Activated CD8-positive, alpha-beta memory T cell treated with anti-CD3 and anti-CD28 coated beads, Interleukin-2, amount 50 U/mL, for 1 hour (primary cell): ENCODE measurements around the gene EIF4G1.

Source experiments
- DNase-seq: peaks from one replicate; pipeline ENCODE4 v3.0.0-alpha.2; 2020; ENCODE audit errors: extremely low read depth

The EIF4G1 gene

GRCh38 chr3:184307915-184308314 is 6.5 kb upstream of the EIF4G1 start:
- DNase-seq = no peak

- DNase-seq = no peak
Observed at GRCh38 chr3:184308744-184309143, 5.7 kb upstream of the EIF4G1 start.

GRCh38 chr3:184311633-184312032 is 2.8 kb upstream of the EIF4G1 start:
- DNase-seq = no peak

- DNase-seq = no peak
Observed at GRCh38 chr3:184314700-184315542, 515 bp downstream of the EIF4G1 start.

GRCh38 chr3:184315543-184315867 is 1.1 kb downstream of the EIF4G1 start:
- no peak for DNase-seq

- DNase-seq = no peak
Observed at GRCh38 chr3:184315871-184316661, 1.7 kb downstream of the EIF4G1 start.

GRCh38 chr3:184316792-184317191 is 2.4 kb downstream of the EIF4G1 start:
- no peak for DNase-seq

- no peak for DNase-seq
Observed at GRCh38 chr3:184317201-184317600, 2.8 kb downstream of the EIF4G1 start.

- no peak for DNase-seq
Observed at GRCh38 chr3:184320104-184320445, 5.7 kb downstream of the EIF4G1 start.

- no peak for DNase-seq
Observed at GRCh38 chr3:184321666-184322065, 7.3 kb downstream of the EIF4G1 start.

- DNase-seq = no peak
Observed at GRCh38 chr3:184322731-184323487, 8.5 kb downstream of the EIF4G1 start.

GRCh38 chr3:184323696-184324095 is 9.3 kb downstream of the EIF4G1 start:
- no peak for DNase-seq

- no peak for DNase-seq
Observed at GRCh38 chr3:184325269-184325668, 10.9 kb downstream of the EIF4G1 start.

GRCh38 chr3:184325715-184326369 is 11.4 kb downstream of the EIF4G1 start:
- no peak for DNase-seq

- DNase-seq = no peak
Observed at GRCh38 chr3:184327171-184327570, 12.8 kb downstream of the EIF4G1 start.

GRCh38 chr3:184328516-184328915 is 14.1 kb downstream of the EIF4G1 start:
- no peak for DNase-seq

- DNase-seq = no peak
Observed at GRCh38 chr3:184332370-184333090, 18.1 kb downstream of the EIF4G1 start.

- no peak for DNase-seq
Observed at GRCh38 chr3:184333190-184333589, 18.8 kb downstream of the EIF4G1 start.

GRCh38 chr3:184333700-184334099 is 19.3 kb downstream of the EIF4G1 start:
- DNase-seq = no peak

GRCh38 chr3:184334470-184335158 is 20.2 kb downstream of the EIF4G1 start:
- no peak for DNase-seq

- no peak for DNase-seq
Observed at GRCh38 chr3:184335291-184335660, 20.9 kb downstream of the EIF4G1 start.
